Dendritic cell treated with granulocyte-macrophage colony-stimulating factor and Interleukin-4, amounts not matched to agents 40 ng/mL and 50 ng/mL, for 4 days (primary cell): ENCODE data around the gene FAM200C.

ENCODE experiments used
- H3K27ac Mint-ChIP-seq: one replicate; pipeline ENCODE4 v1.8.0; 2022; ENCODE audit warnings: mild to moderate bottlenecking, mixed read lengths
- H3K27me3 Mint-ChIP-seq: one replicate; pipeline ENCODE4 v1.8.0; 2022; ENCODE audit warnings: mild to moderate bottlenecking, mixed read lengths
- H3K36me3 Mint-ChIP-seq: one replicate; pipeline ENCODE4 v1.8.0; 2022; ENCODE audit warnings: low read depth, mixed read lengths
- H3K4me1 Mint-ChIP-seq: one replicate; pipeline ENCODE4 v1.8.0; 2022; ENCODE audit warnings: low read depth, mixed read lengths
- H3K4me3 Mint-ChIP-seq: one replicate; pipeline ENCODE4 v1.8.0; 2022; ENCODE audit warnings: mild to moderate bottlenecking, moderate library complexity, mixed read lengths
- H3K9me3 Mint-ChIP-seq: one replicate; pipeline ENCODE4 v1.8.0; 2022; ENCODE audit warnings: mixed read lengths
- intact Hi-C: fragments of 100-400 bp; cut with micrococcal nuclease; formaldehyde crosslinking; loops from one replicate; pipeline ENCODE4 v1.15.0; 2022

The FAM200C gene

DNA sequence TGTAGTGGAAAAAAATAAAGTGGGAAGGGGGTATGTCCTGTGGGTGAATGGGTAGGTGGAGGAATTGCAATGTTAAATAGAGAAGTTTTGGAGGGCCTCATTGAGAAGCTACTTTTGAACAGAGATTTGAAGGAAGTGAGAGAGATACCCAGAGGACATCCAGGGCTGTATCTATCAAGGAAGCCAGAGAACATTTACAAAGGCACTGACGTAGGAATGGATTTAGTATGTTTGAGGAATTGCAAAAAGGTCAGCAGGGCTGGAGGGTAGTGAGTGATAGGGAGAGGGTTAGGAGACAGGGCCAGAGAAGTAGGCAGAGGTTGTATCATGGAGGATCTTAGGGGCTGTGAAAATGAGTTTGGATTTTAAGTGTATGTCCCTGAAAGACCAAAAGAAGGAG lies 35.7 kb upstream of the FAM200C start:
- intact Hi-C loops: loop anchor here (10.0 kb wide), 2 partner anchors 209 to 399 kb away; no protein-coding TSS in a partner anchor
- no peaks in the 10 kb centered on the region for H3K27me3 Mint-ChIP-seq
- no peak overlapping the region for H3K4me3 Mint-ChIP-seq
- H3K9me3 Mint-ChIP-seq: no peaks in the 10 kb centered on the region
- H3K36me3 Mint-ChIP-seq: no peaks in the 10 kb centered on the region
- peak overlapping the region; percentile 5 for H3K27ac Mint-ChIP-seq
- H3K4me1 Mint-ChIP-seq: peaks cover 34% of the 10 kb centered on the region

DNA sequence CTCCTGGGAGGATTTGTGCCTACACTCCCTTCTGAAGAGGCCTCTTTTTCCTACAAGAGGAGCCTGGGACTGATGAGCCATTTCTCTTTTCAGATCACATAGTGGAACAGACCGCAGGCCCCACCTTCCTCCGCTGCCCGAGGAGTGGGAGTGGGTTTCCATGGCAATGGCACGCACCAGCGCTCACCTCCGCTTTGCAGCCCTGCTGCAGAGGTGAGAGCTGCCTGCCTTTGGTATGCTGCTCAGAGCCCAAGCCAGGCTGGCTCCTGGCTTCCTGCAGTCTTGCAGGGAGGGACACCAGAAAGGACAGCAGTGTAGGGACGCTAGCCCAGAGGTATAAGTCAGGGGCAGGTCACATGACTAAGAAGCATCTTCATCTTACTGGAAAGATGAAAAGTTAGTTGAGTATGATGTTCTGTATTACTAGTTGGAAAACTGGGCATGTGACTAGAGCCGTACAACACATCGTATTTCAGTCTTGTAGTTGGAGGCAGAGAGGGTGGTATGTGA lies 34.2 kb upstream of the FAM200C start:
- Mint-ChIP-seq H3K4me1 (peaks cover 28% of the 10 kb centered on the region), H3K36me3 (no peaks in the 10 kb centered on the region), H3K27me3 (no peaks in the 10 kb centered on the region), H3K9me3 (no peaks in the 10 kb centered on the region), H3K27ac (no peak overlapping the region), H3K4me3 (no peak overlapping the region)
- intact Hi-C loops: loop anchor here (10.0 kb wide), 2 partner anchors 211 to 401 kb away; no protein-coding TSS in a partner anchor

DNA sequence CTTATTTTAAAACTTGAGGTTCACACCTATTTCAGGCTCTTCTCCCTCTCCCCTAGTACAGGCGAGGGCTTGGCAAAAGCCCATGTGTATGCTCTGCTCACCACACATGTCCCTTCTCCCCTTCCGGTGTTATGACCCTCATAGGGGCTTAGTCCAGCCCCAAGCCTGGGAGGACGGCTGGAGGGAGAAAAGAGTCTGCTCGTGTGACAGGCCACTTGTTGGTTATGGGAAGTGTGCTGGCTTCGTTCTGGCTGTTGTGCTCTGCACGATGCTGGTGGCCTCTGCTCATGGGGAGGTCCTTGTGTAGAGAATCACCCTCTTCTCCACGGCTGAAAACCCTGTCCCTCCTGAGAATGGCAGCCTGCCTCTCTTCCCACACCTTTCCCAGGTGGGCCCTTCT lies 32.9 kb upstream of the FAM200C start:
- Mint-ChIP-seq H3K27me3 (no peaks in the 10 kb centered on the region), H3K36me3 (no peaks in the 10 kb centered on the region), H3K4me1 (peaks cover 21% of the 10 kb centered on the region), H3K4me3 (no peak overlapping the region), H3K9me3 (no peaks in the 10 kb centered on the region), H3K27ac (no peak overlapping the region)
- intact Hi-C loops: loop anchor here (10.0 kb wide), 2 partner anchors 212 to 402 kb away; no protein-coding TSS in a partner anchor

DNA sequence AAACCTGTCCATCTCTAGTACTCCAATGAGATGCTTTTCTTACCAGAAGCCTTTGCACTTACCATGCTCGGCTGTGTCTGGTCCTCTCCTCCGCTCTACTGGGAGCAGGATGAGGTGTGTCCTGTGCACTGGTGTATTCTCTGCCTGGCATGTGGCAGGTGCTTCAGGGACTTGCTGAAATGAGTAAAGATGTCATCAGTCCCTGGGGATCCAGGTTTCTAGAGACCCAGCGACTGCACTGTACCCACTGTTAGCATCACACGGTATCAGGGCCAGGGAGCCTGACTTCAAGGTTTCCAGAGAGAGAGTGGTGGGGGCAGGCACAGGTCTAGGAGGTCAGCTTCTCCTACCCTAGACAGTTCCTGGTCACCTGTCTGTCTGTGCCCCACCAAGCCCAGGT lies 32.3 kb upstream of the FAM200C start:
- Mint-ChIP-seq H3K4me1 (peaks cover 21% of the 10 kb centered on the region), H3K27ac (no peak overlapping the region), H3K36me3 (no peaks in the 10 kb centered on the region), H3K27me3 (no peaks in the 10 kb centered on the region), H3K9me3 (no peaks in the 10 kb centered on the region), H3K4me3 (no peak overlapping the region)
- intact Hi-C loops: loop anchor here (10.0 kb wide), 2 partner anchors 213 to 403 kb away; no protein-coding TSS in a partner anchor

DNA sequence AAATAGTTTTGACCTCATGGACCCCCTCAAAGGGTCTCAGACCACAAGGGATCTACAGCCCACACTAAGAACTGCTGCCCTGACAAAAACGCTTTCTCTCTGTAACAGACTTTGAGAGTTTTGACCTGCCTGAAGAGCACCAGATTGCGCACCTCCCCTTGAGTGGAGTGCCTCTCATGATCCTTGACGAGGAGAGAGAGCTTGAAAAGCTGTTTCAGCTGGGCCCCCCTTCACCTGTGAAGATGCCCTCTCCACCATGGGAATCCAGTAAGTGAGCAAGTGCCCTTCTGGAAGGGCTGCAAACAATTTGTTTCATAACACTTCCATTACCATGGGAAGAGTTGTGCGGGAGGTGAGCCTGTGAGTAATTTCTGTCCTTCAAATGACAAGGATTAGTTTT lies 27.8 kb upstream of the FAM200C start:
- no peak overlapping the region for H3K27ac Mint-ChIP-seq
- no peaks in the 10 kb centered on the region for H3K9me3 Mint-ChIP-seq
- no peak overlapping the region for H3K4me3 Mint-ChIP-seq
- peaks cover 5% of the 10 kb centered on the region for H3K4me1 Mint-ChIP-seq
- no peaks in the 10 kb centered on the region for H3K36me3 Mint-ChIP-seq
- no peaks in the 10 kb centered on the region for H3K27me3 Mint-ChIP-seq
- intact Hi-C loops: loop anchor here (10.0 kb wide), 1 partner anchor 277 kb away; no protein-coding TSS in a partner anchor

DNA sequence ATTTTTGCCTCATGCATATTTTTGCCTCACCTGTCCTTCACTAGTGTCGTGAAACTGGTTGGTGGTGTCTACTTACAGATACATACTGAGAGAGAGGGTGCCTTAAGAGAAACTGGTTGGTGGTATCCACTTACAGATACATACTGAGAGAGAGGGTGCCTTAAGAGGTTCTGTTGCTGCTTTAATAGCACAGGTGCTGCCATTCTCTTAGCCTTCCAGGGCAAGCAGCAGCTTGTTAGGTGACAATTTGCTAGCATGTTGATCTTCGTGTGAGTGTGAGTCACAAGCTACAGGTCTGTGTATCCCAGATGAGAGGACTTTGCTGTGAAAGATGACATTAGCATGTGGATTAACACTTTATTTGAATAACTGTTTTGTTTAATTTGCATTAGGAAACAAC lies 23.2 kb upstream of the FAM200C start:
- Mint-ChIP-seq H3K4me3 (no peak overlapping the region), H3K4me1 (peaks cover 30% of the 10 kb centered on the region), H3K27me3 (no peaks in the 10 kb centered on the region), H3K9me3 (no peaks in the 10 kb centered on the region), H3K36me3 (peaks cover 16% of the 10 kb centered on the region), H3K27ac (no peak overlapping the region)
- intact Hi-C loops: loop anchor here (10.0 kb wide), 1 partner anchor 282 kb away; no protein-coding TSS in a partner anchor

- intact Hi-C loops: loop anchor here (10.0 kb wide), 1 partner anchor 283 kb away; no protein-coding TSS in a partner anchor
- Mint-ChIP-seq H3K9me3 (no peaks in the 10 kb centered on the region), H3K27me3 (no peaks in the 10 kb centered on the region), H3K4me3 (peak within 1 kb of the TSS; percentile 97), H3K27ac (peak within 1 kb of the TSS; percentile 88), H3K4me1 (peaks cover 39% of the 10 kb centered on the region), H3K36me3 (peaks cover 18% of the 10 kb centered on the region)
These were observed 21.9 kb upstream of the FAM200C start, which contains the start of gene PTTG1 for GRCh38 chr5:160421625-160422258. Gene PTTG1 (plus strand): TSS chr5:160421855. CDS start chr5:160422313, 458 bp downstream.

DNA sequence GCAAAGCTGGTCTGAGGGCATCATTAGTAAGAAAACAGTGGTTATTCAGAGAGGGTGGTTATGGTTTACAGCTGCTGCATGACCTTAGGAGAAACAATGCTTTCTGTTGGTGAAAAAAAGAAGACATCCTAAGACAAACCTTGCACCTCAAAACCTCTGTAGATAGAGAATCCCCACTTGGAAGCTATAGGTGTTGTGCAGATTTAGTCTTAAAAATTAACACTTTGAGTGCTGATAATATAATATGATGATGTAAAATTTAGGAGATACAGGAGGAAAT lies 20.4 kb upstream of the FAM200C start:
- intact Hi-C loops: loop anchor here (10.0 kb wide), 1 partner anchor 285 kb away; no protein-coding TSS in a partner anchor

DNA sequence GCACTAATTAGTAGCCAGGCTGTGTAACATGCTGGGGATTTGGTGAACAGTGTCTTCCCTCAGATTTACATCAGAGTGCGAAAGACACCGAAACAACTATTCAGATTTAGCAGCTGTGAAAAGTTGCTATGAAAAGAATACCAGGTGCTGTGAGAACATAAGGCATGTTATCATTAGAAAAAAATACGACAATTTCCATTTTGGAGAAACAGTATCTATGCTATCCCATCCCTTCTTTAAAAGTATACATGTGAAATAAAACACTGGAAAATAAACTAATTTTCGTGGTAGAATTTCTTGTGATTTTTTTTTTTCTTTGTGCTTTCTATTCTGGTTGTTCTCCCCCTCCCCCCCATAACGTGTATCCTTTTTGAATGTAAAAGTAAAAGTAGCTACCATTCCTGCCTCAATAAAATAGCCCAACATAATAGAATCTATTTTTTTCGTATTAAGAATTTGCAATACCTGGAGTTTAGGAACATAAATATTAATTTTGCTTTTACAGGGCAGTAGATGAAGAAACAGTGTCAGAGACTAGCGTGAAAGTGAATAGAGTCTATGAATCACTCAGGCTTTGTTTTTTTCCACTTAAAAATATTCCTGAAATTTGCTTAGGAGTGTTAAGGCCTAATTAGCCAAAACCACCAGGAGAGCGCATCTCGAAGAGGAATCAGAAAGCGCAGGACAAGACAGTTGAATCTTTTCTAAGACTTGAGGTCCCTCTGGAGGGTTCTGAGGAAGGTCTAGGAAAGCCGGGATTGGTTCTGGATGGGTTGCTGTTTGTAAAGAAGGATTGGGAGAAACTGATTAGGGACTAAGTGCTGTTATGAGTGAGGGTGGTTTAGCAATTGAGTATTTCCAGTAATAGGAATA lies 19.8 kb upstream of the FAM200C start:
- H3K4me1 Mint-ChIP-seq: peaks cover 53% of the 10 kb centered on the region
- H3K4me3 Mint-ChIP-seq: peak overlapping the region; percentile 99
- H3K27ac Mint-ChIP-seq: peak overlapping the region; percentile 96
- no peaks in the 10 kb centered on the region for H3K9me3 Mint-ChIP-seq
- intact Hi-C loops: loop anchor here (2.0 to 10.0 kb wide), 2 partner anchors 19 to 285 kb away; partner anchors contain the start of gene FAM200C
- peaks cover 38% of the 10 kb centered on the region for H3K36me3 Mint-ChIP-seq
- H3K27me3 Mint-ChIP-seq: no peaks in the 10 kb centered on the region

More for the DNA sequence above, 20.4 kb upstream of the FAM200C start:
- no peaks in the 10 kb centered on the region for H3K27me3 Mint-ChIP-seq
- H3K4me1 Mint-ChIP-seq: peaks cover 52% of the 10 kb centered on the region
- no peak overlapping the region for H3K4me3 Mint-ChIP-seq
- H3K36me3 Mint-ChIP-seq: peaks cover 33% of the 10 kb centered on the region
- peak overlapping the region; percentile 96 for H3K27ac Mint-ChIP-seq
- H3K9me3 Mint-ChIP-seq: no peaks in the 10 kb centered on the region

GRCh38 chr5:160418561-160419457 lies 19.0 kb upstream of the FAM200C start, which contains the start of gene SLU7:
Gene SLU7 (minus strand): TSS chr5:160419081. CDS start chr5:160415294, 3,787 bp downstream.
- Mint-ChIP-seq H3K27me3 (no peaks in the 10 kb centered on the region), H3K9me3 (no peaks in the 10 kb centered on the region), H3K4me3 (peak within 1 kb of the TSS; percentile 99), H3K4me1 (peaks cover 51% of the 10 kb centered on the region), H3K27ac (peak within 1 kb of the TSS; percentile 96), H3K36me3 (peaks cover 46% of the 10 kb centered on the region)
- intact Hi-C loops: loop anchor here (2.0 kb wide), 1 partner anchor 18 kb away; the partner anchor contains the start of gene FAM200C

DNA sequence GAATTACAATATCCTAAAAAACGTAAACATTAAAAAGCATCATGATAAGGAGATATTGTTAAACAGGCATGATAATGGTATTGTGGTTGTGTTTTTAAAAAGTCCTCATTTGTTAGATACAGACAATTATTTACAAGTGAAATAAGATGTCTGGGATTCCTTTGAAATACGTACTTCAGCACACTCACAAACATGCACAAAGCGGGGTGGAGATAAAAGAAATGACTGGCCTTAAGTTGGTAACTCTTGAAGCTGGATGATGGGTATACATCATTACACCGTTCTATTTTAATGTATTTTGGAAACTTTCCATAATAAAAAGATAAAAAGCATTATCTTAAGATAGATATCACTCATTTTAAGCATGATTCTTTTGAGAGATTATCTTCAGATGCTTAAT lies 1.0 kb downstream of the FAM200C start:
- Mint-ChIP-seq H3K36me3 (peaks cover 20% of the 10 kb centered on the region), H3K4me1 (peaks cover 5% of the 10 kb centered on the region), H3K4me3 (peak overlapping the region; percentile 86), H3K27ac (no peak overlapping the region), H3K27me3 (no peaks in the 10 kb centered on the region), H3K9me3 (no peaks in the 10 kb centered on the region)
- intact Hi-C loops: no loop called here

GRCh38 chr5:160397492-160397891 lies 2.4 kb downstream of the FAM200C start:
- Mint-ChIP-seq H3K27me3 (no peaks in the 10 kb centered on the region), H3K27ac (no peak overlapping the region), H3K4me1 (peaks cover 5% of the 10 kb centered on the region), H3K36me3 (peaks cover 6% of the 10 kb centered on the region), H3K4me3 (no peak overlapping the region), H3K9me3 (no peaks in the 10 kb centered on the region)
- intact Hi-C loops: no loop called here

DNA sequence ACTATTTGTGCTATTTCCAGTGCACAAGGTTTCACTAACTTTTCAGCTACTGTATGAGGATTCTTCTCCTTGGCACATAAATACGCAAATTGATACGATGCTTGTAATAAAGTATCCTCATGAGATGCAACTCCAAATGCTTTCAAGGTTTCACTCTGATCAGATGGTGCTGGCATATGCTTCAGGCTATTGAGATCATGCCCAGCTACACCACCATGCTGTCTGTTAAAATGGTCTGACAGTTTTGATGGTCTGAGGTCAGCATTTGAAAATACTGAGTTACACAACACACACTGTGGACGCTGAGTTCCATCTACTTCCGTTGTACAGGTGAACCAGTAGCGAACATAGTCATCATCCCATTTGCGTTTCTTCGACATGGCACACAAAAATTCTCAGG lies 4.7 kb downstream of the FAM200C start:
- Mint-ChIP-seq H3K27ac (no peak overlapping the region), H3K4me1 (peaks cover 2% of the 10 kb centered on the region), H3K36me3 (no peaks in the 10 kb centered on the region), H3K9me3 (no peaks in the 10 kb centered on the region), H3K27me3 (no peaks in the 10 kb centered on the region), H3K4me3 (no peak overlapping the region)
- intact Hi-C loops: no loop called here
